Skeletal muscle tissue (tissue), 4 donors: ENCODE measurements around the gene VAC14. TPM values are rescaled to one million over a fixed set of nuclear protein-coding genes. Genes with fewer than 3 reads are reported as not detected.

Source experiments
- H3K27ac ChIP-seq: one replicate; pipeline ENCODE4 v1.7.0; 2013; ENCODE audit warnings: mild to moderate bottlenecking, low read depth, low read length, inconsistent platforms
- H3K27me3 ChIP-seq, 3 donors: one replicate each; pipeline ENCODE4 v1.7.0; 2013; ENCODE audit warnings: low read length in 3 of 3; ENCODE audit not compliant: control insufficient read depth in 3 of 3, insufficient read depth in 3 of 3
- H3K36me3 ChIP-seq, 3 donors: one replicate each; pipeline ENCODE4 v1.7.0; 2013; ENCODE audit warnings: low read length in 3 of 3; ENCODE audit not compliant: control insufficient read depth in 3 of 3, insufficient read depth in 3 of 3
- H3K4me1 ChIP-seq, 3 donors: one replicate each; pipeline ENCODE4 v1.7.0; 2013; ENCODE audit warnings: low read length in 3 of 3, mild to moderate bottlenecking in 3 of 3; ENCODE audit not compliant: control insufficient read depth in 3 of 3, insufficient read depth in 3 of 3
- H3K4me3 ChIP-seq, 3 donors: one replicate each; pipeline ENCODE4 v1.7.0; 2013; ENCODE audit warnings: low read length in 3 of 3
- H3K9ac ChIP-seq, 3 donors: one replicate each; pipeline ENCODE4 v1.7.0; 2013; ENCODE audit warnings: low read length in 3 of 3, mild to moderate bottlenecking in 3 of 3, moderate library complexity in 2 of 3, low read depth in 1 of 3
- H3K9me3 ChIP-seq, 3 donors: one replicate each; pipeline ENCODE4 v1.7.0; 2013; ENCODE audit warnings: low read length in 3 of 3; ENCODE audit not compliant: control insufficient read depth in 3 of 3
- total RNA-seq: library from RNA; depleted of rRNA; stranded (reverse); fragments of >200 nt; gene quantifications from one replicate; pipeline ENCODE4 v1.2.3, GENCODE V29; 2014
- donor health status: Osteomylitis.

Gene VAC14
- total RNA-seq, 1 donor from 2014 or later: 15.1 TPM

DNA sequence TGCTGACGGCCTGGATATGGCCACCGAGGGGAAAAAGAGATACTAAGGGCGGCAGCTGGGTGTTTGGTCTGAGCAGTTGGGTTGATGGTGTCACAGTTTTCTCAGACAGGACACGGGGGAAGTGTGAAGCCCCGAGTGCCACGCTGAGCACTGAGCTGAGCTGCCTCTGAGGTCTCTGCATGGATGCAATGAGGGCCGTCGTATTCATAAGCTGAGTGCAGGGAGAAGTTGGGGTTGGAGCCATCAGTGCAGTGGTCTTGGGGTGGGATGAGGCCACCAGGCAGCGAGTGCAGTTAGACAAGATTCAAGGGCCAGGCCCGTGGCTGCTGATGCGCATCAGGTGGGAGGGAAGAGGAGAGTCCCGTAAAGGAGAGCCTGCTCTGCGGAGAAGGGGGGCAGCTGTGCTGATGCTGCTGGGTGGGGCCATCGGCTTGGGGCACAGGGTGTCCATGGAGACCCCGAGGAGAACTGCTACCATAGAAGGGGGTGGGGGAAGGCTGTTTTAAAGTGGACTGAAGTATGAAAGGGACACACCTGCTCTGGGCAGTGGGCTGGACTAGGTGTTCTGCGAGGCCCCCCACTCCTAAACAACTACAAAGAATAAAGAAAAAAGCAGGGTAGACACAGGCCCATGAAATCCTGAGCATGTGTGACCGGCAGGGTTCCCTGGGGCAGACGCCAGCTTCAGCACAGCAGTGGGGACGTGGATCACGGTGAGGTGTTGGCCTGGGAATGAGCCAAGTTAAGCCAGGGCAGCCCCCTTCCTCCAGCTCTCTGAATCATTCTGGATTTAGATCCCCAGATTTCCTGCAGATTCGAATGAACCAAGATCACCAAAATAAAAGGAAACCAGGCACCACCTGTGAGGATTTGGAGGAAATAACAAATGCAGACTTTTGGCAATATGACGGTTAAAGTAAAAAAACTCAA lies 134.9 kb downstream of the VAC14 start:
- H3K27ac ChIP-seq: no peak overlapping the region
- H3K4me3 ChIP-seq: no peak overlapping the region
- no peak overlapping the region for H3K9ac ChIP-seq
- H3K27me3 ChIP-seq: no peaks in the 10 kb centered on the region
- H3K9me3 ChIP-seq: no peaks in the 10 kb centered on the region
- no peaks in the 10 kb centered on the region for H3K4me1 ChIP-seq
- peaks cover 44 to 63% (median 56%) of the 10 kb centered on the region in 3 donors for H3K36me3 ChIP-seq

DNA sequence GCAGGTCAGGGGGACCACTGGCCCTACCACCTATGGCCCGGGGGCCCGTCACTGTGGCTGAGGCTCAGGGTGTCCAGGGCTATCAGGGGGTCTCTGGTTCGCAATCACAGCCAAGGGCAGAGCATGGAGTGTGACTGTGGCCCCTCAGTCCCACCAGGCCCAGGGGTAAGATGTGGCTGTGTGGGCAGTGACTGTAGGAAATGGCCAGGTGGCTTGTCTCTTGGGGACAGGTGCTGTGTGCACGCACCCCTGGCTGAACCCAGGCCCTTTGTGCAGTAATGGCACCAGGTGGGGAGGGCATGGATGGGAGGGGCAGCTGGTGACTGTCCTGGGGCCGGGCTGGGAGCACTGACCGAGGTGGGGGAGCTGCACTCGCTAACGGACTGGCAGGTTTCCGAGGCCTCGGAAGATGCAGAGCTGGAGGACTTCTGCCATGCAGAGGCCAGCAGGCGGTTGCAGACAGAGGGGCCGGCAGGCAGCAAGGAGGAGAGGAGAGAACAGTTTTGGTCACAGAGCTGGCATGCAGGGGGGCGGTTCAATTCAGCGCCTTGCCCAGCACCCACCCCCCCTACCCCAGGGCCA lies 135.8 kb downstream of the VAC14 start:
- H3K9me3 ChIP-seq: no peaks in the 10 kb centered on the region
- no peaks in the 10 kb centered on the region for H3K27me3 ChIP-seq
- H3K4me1 ChIP-seq: no peaks in the 10 kb centered on the region
- no peak overlapping the region for H3K27ac ChIP-seq
- no peak overlapping the region for H3K9ac ChIP-seq
- no peak overlapping the region for H3K4me3 ChIP-seq
- peaks cover 37 to 54% (median 49%) of the 10 kb centered on the region in 3 donors for H3K36me3 ChIP-seq

DNA sequence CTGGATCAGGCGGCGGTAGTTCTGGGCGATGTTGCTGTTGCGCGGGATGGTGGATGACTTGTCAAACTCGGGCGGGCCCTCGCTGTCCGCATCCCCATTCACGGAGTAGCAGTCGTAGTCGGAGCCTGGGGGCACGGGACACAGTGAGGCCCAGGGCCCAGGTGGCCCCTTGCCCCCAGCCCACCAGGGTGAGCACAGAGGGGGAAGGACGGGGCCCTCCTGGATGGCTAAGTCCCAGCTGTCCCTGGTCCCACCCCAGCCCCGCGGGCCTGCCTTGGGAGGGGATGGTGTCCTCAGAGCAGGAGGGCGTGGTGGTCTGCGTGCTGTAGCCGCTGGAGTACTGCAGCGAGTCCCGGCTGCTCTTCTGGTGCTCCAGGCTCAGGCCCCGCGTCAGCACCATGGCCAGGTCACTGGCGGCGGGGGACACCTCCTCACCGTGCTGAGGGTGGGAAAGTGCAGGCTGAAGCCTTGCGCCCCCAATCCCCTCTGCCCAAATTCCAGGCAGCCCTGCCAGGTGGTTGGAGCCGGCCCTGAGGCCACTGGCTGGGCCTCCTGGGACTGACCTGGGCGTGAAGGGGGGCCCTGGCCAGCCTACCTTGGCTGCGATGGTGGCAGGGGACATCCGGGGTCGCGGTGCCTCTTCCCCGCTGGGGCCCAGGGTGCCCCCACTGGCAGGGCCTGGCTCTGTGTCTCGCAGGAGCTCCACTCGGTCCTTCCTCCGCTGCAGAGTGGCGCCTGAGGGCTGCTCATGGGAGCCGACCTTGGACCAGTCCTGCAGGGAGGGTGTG lies 136.4 kb downstream of the VAC14 start:
- Histone ChIP-seq H3K9ac (no peak overlapping the region), H3K27me3 (no peaks in the 10 kb centered on the region), H3K36me3 (peaks cover 35 to 49% (median 47%) of the 10 kb centered on the region in 3 donors), H3K4me1 (no peaks in the 10 kb centered on the region), H3K27ac (no peak overlapping the region), H3K9me3 (no peaks in the 10 kb centered on the region), H3K4me3 (no peak overlapping the region)

DNA sequence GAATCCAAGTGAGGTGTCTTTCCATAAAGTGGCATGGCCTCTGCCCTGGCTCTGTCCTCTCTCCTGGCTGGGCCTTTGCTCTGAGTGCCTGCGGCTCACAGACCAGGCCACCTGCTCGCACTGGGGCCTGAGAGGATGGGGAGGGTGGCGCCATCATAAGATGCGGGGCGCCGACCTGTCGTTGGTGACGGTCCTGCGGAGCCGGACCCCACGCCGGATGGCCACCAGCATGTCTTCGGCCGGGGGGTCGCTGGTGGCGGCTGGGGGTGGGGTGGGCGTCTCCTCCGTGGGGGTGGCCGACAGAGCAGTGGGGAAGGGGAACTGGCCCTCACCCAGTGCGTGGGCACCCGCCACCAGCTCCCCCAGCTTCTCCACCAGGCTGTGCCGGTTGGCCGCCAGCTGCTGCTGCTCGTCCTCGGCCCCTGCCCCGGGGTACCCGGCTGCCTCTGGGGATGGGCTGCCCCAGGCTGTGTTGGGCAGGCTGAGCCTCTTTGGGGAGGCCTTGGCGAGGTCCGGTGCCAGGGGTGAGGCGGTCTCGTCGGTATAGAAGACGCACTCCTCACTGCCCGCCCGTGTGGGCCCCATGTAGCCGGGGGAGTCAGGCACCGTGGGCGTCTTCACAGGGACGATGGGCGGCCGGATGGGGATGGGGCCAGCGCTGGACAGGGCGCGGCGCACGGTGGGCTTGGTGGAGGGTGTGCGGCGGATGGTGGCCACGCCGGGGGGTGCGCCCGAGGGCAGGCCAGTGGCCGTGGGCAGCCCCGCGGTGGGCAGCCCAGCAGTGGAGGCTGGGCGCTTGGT lies 137.2 kb downstream of the VAC14 start:
- Histone ChIP-seq H3K36me3 (peaks cover 35 to 46% (median 41%) of the 10 kb centered on the region in 3 donors), H3K9ac (no peak overlapping the region), H3K4me1 (no peaks in the 10 kb centered on the region), H3K4me3 (no peak overlapping the region), H3K27ac (no peak overlapping the region), H3K27me3 (no peaks in the 10 kb centered on the region), H3K9me3 (no peaks in the 10 kb centered on the region)

DNA sequence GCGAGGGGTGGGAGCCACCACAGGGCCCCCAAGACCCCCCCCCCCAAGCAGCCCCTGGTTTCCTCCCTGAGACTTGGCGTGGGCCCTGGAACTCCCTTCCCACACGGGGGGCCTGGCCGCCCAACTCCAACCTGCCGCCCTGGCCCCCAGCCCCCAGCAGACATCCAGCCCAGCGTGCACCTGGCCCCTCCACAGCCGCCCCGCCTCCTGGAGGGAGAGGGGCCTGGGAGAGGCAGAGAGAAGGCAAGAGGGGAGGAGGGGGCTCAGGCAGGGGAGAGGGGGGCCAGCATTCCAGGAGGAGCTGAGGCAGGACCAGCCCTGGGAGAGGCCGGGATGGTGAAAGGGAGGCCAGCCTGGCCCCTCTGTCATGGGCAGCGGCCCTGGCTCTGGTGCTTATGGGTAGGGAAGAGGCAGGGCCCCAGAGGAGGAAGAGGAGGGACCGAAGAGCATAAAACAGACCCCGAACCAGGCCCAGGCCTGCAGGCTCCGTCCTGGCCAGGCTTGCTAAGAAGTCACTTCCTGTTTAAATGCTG lies 137.9 kb downstream of the VAC14 start:
- H3K27me3 ChIP-seq: no peaks in the 10 kb centered on the region
- H3K36me3 ChIP-seq: peaks cover 32 to 39% (median 35%) of the 10 kb centered on the region in 3 donors
- no peak overlapping the region for H3K27ac ChIP-seq
- H3K9me3 ChIP-seq: no peaks in the 10 kb centered on the region
- H3K4me1 ChIP-seq: no peaks in the 10 kb centered on the region
- H3K4me3 ChIP-seq: no peak overlapping the region
- no peak overlapping the region for H3K9ac ChIP-seq

DNA sequence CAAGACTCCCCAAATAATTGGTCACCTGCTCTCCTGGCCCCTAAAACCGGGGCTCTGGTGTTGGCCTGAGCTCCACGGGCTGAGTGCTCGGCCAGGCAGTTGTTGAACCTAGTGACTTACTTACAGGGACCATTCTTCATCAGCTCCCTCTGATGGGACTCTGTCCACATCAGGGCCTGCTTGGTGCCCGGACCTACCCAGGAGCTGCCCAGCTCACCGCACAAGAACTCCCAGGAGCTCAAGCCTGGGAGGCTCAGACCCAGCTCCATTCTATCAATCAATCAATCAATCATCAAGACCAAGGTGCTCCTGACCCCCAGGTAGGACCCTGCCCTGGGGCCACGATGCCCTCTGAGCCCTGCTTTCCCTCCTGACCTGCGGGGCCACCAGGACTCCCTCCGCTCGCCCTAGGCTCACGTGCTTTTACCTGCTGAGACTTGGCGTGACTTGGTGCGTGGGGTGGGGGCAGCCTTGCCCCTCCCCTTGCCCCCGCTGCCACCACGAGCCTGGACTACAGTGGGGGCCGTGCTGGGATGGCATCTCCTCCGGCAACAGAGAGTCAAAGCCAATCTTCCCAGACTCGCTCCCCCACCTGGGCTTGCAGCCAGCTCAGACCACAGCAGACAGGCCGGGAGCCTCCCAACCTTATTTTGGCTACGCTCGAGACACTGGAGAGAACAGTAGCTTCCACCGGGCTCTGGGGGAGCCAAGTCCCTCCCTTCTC lies 138.9 kb downstream of the VAC14 start:
- peaks cover 32 to 39% (median 35%) of the 10 kb centered on the region in 3 donors for H3K36me3 ChIP-seq
- H3K27me3 ChIP-seq: no peaks in the 10 kb centered on the region
- H3K27ac ChIP-seq: no peak overlapping the region
- no peaks in the 10 kb centered on the region for H3K9me3 ChIP-seq
- no peak overlapping the region for H3K9ac ChIP-seq
- no peaks in the 10 kb centered on the region for H3K4me1 ChIP-seq
- H3K4me3 ChIP-seq: no peak overlapping the region

DNA sequence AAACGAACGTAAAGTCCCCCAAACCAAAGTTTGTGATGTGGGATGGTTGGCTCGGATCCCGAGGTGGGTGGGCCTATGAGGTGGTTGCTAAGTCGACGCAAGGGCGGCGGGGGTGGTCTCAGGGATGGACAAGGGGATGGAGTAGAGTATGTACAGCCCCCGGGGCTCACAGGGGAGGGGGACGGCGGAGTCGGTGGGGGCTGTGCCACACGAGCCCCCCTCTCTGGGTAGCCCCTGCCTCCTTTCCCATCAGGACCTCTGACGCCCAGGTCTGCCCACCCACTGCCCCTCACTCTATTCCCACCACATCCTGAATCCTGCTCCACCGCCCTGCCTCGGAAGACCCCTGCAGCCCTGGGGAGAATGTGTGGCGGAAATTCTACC lies 139.4 kb downstream of the VAC14 start:
- H3K27me3 ChIP-seq: no peaks in the 10 kb centered on the region
- no peak overlapping the region for H3K9ac ChIP-seq
- no peak overlapping the region for H3K4me3 ChIP-seq
- H3K4me1 ChIP-seq: no peaks in the 10 kb centered on the region
- peaks cover 30 to 34% (median 33%) of the 10 kb centered on the region in 3 donors for H3K36me3 ChIP-seq
- no peak overlapping the region for H3K27ac ChIP-seq
- no peaks in the 10 kb centered on the region for H3K9me3 ChIP-seq

DNA sequence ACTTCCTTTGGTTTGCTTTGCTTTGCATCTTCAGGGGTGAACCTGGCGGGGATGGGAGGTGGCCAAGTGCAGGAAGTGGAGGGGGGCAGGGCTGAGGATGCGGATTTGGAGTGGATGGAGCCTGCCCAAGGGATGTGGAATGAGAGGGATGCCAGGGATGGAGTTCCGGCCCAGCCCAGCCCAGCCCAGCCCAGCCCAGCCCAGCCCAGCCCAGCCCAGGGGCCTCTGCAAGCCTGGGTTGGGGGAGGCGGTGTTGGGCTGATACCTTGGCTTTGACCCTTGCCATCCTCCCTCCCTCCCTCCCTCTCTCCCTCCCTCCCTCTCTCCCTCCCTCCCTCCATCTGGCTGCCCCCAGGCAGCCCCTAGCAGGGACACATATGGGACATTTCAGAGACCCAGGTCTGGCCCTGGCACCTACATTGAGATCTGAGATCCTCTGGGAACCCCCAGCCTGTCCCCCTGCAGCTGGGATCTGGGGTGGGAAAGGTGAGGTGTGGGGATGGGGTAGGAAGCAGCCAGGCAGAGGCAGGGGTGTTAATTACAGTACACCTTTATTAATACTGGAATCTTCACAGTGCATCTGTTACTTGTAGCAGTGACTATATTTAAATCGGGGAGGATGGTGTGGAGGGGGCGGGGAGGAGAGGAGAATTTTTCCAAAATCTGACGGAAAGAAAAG lies 140.1 kb downstream of the VAC14 start:
- H3K27ac ChIP-seq: no peak overlapping the region
- no peaks in the 10 kb centered on the region for H3K9me3 ChIP-seq
- no peaks in the 10 kb centered on the region for H3K4me1 ChIP-seq
- H3K27me3 ChIP-seq: no peaks in the 10 kb centered on the region
- H3K4me3 ChIP-seq: no peak overlapping the region
- peaks cover 23 to 29% (median 27%) of the 10 kb centered on the region in 3 donors for H3K36me3 ChIP-seq
- no peak overlapping the region for H3K9ac ChIP-seq
